Measurements from ENCODE around the gene SPRED2.

Gene SPRED2

DNA sequence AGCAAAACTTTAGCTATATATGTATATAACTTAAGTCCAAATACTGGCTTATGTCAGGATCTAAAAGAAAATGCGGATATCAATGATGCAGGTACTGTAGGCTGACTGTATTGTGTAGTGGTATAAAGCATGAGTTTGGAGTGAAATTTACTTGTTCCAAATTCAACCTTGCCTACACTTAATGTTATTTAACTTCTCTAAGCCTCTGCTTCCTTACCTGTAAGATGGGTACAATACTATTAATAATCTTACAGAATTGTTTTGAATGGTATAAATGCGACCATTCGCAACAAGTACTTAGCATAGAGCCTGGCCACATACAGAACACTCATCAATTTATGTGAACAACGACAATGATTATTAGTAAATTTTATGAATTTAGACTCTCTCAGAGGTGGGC is 62.4 kb downstream of the SPRED2 start:
- no peak for DNase-seq

DNA sequence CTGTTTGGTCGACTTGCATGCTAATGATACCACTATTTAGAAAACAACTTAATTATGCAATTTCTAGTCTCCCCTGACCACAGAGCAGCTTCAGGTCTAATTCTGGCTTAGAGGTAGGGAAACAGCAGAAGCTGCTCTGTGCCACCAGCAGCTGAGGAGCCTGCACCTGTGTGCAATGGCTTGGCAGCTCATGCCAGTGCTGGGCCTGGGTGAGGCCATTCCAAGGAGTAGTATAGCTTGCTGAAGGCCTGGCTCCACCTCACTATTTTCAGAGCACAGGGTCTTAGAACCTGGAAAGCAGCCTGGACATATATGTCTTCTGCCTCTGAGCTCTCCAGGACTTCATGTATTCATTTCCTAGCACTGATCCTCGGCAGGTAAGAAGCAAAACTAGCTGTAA is 62.8 kb downstream of the SPRED2 start:
- DNase-seq, result no peak

- DNase-seq, result no peak
Observed at GRCh38 chr2:65368468-65368867, 63.9 kb downstream of the SPRED2 start.

- DNase-seq, result peak in 2 of 58 donors; percentile 33 to 44
Observed at GRCh38 chr2:65367524-65367923, 64.9 kb downstream of the SPRED2 start.

DNA sequence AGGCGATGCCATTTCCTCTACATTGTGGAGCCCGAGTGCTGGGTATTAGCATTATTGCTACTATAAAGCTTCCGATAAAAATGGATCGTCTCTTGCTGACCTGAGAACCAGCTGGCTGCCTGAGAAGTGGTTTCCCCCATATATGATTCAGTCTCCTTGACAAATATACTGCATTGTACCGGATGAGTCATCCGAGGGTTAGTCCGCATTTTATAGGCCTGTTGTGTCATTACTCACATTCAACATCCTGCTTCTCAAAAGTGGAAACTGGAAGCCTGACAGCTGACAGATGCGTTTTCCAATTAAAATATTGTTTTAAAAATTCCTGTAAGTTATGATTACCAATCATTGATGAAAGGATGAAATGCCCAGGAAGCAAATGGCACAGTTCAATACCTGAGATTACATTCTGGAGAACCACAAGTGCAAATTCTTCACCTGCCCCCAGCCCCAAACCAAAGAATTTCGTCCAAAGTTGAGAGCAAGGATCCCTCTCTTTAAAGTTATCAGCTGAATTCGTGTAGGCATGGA is 65.7 kb downstream of the SPRED2 start:
- DNase-seq, result peak in 3 of 58 donors; percentile 18 to 32 (median 30)

GRCh38 chr2:65364986-65365733 is 67.2 kb downstream of the SPRED2 start:
- DNase-seq, result no peak

DNA sequence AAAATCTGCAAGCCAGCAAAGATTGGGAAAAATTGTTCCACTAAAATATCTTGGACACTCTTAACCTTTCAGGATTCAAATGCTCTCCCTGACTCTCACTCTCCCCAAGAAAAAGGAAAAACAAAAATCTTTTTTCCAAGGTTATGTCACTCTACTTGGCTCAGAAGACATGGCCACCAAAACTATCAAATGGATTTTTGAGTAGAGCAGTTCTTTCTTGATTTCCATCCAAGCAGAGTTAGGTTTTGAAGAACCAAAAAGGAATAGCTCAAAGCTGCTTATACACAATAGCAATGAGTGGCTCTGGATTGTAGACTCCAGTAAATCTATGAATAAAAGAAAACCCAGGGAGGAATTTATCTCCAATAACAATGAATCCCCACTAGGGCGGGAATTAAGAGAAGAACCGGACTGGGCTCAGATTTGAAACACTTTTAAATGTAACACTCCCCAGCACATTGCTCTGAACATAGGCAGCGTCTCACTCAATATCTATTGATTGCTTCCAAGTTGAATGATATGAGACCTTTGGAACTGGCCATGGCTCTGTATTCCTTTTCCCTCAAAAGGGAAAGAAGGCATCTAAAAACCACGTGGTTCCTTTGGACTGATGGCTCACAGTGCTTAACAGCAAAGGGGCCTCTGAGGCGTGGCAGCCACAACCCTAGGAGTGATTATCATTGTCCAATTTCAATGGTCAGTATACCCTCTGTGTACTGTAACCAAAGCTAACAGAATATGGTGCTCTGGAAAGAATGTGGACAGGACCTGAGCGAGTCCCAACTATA is 68.3 kb downstream of the SPRED2 start:
- no peak for DNase-seq

GRCh38 chr2:65361623-65362022 is 70.8 kb downstream of the SPRED2 start:
- peak in 5 of 58 donors; percentile 12 to 37 (median 22) for DNase-seq

GRCh38 chr2:65360441-65360840 is 72.0 kb downstream of the SPRED2 start:
- no peak for DNase-seq

GRCh38 chr2:65358678-65359400 is 73.6 kb downstream of the SPRED2 start:
- DNase-seq, result no peak

- DNase-seq, result no peak
Observed at GRCh38 chr2:65357959-65358294, 74.5 kb downstream of the SPRED2 start.

GRCh38 chr2:65357095-65357958 is 75.1 kb downstream of the SPRED2 start:
- DNase-seq, result no peak

DNA sequence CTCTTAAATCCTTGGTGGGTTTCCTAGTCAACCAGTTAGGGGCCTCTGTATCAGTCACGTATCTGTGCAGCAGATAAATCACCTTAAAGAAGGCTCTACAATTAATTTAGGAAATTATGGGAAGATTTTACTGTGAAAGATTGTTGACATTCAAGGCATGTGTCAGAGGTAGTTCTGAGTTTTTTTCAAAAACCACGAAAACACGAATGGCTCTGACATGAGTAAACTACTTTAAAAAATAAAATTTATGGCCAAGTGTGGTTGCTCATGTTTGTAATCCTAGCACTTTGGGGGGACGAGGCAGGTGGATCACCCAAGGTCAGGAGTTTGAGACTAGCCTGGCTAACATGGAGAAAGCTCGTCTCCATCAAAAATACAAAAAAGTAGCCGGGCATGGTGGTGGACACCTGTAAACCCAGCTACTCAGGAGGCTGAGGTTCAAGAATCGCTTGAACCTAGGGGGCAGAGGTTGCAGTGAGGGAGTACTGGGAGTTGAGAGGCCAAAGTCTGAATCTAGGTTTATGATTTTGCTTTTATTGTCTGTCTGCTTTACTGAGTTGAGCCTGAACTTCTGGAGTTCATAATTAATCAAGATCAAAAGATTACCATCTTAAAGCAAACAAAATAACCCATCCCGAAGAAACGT is 77.1 kb downstream of the SPRED2 start:
- no peak for DNase-seq

- DNase-seq, result no peak
Observed at GRCh38 chr2:65354773-65355172, 77.6 kb downstream of the SPRED2 start.

DNA sequence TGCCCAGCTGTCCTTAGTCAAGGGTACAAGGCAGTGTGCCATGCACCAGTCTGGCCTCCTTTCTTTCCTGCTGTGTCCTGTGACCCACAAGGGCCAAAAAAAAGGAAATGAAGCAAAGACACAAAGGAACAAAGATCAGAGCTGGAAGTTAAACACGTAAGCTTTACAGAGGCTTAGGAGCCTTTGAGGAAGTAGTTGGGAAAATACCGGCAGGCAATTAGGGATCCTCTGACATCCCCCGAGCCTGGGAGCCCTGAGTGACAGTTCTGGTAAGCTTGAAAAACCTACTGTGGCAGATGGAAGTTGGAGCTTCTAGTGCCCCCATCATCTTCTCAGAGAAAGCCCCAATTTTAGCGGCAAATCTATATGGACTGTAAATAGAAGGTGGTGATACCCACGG is 78.5 kb downstream of the SPRED2 start:
- no peak for DNase-seq

DNA sequence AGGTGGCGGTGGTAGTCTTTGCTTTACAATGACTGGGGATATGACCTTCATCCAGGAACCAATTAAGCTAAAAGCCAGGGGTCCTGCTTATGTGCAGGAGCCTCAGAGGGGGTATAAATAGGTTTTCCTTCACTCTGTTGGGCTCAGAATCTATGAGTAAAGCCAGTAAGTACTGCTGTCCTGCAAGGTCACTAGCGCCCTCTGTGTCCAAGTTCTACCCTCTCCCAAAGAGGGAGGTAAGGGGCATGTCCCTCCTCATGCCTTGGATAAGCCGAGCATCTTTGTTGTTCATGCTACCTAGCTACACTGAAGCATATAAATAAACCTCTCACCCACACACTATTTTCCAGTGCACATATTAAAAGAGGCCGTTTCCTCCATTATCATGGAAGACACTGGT is 79.4 kb downstream of the SPRED2 start:
- no peak for DNase-seq

- DNase-seq, result no peak
Observed at GRCh38 chr2:65351948-65352595, 80.3 kb downstream of the SPRED2 start.

DNA sequence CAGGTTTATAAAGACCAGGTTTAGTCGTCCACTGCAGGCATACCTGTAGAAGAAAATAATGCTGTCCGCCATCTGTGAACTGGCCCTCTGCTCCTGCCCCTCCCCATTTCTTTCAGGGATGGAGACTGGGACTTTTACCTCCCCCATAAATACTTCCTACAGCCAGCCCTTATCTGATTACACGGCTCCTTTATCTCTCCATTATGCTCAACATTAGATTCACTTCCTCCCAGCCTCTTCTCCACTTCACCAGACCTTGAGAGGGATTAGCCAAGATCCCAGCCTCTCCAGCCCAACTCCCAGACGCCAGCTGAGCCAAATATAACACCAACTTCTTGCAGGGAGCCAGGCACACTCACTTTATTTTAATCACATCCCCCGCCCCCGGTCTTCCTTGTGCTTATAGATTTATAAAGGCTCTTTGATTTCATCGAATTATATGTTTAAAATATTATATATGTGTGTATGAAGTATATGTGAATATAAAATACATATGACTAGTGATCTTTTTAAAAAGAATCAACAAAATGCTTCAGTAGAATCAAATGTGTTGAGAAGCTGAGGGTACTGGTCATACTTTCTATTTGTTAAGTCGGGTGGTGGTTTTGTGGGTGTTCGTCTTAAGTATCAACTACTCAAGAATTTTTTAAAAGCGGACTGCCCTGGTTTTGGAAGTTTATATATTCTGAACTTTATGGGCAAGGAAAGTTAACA is 81.0 kb downstream of the SPRED2 start:
- DNase-seq, result peak in 2 of 58 donors; percentile 19 to 29

DNA sequence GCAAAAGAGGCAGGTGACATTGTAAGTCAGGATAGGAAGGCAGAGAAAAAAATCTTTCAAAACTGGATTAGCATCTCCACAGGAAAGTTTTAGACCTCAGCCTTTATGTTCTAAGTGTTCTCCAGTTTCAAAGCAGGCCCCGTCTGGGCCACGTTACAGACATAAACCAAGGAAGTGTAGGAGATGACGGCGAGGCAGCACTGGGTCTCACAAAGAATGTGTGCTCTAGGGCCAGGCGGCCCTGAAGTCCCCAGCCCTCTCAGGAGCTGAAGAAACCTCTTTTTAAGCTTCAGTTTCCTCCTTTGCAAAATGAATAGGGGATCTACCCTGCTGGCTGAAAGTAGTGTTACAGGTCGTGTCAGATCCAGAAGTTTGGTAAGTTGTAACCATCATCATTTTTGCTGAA is 81.7 kb downstream of the SPRED2 start:
- no peak for DNase-seq
